IMR-90 (cell line): ENCODE results near the gene PLEKHF1.

Source experiments
- RAD21 ChIP-seq: IDR thresholded peaks from 2 replicates; pipeline ENCODE4 v1.6.1; 2012; ENCODE audit warnings: low read length, improper control_type of control experiment
- RCOR1 ChIP-seq: IDR thresholded peaks from 2 replicates; pipeline ENCODE4 v1.6.1; 2012; ENCODE audit warnings: mild to moderate bottlenecking, low read length, improper control_type of control experiment; ENCODE audit not compliant: insufficient replicate concordance
- TF ChIP-seq, protein P1 (sequence below): conservative IDR thresholded peaks from 2 replicates; pipeline ENCODE4 v1.5.1; 2012; ENCODE audit warnings: mild to moderate bottlenecking, low read depth, low read length, improper control_type of control experiment
- TF ChIP-seq, protein P2 (sequence below): fragments of 150-350 bp; IDR thresholded peaks from 2 replicates; pipeline ENCODE4 v1.6.1; 2017; ENCODE audit warnings: mild to moderate bottlenecking, antibody characterized with exemption, low read length, low read depth

DNA sequence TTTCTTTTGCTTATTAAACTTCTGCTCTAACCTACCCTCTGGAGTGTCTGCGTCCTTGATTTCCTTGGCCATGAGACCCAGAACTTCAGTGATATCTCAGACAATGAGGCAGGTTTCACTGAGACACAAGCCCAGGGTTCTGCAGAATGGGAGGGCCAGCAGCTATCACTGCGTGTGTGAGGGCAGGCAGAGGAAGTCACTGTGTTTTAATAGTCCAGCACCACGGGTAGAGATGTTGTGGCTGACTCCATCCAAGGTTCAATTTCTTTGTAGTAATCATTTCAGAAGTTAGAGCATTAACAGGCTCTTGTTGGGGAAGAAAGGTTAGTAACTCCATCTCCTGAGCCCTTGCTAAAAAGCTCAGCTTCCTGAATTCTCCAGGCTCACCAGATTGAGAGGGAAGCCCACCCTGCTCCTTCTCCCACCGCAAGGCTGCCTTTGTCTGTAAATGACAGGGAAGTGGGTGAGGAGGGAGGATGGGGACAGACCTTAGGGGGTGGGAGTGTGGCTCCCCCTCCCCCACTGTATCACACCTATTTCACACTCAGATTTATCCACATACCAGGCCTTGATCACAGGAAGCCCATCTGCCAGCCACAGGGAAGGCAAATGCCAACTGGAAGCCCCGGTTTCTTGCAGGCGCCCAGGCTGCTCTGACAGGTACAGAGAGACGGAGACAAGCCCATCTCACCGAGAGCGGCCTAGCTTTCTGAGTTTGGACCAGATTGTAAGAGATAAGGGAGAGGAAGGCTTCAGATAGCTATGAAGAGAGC is 47.7 kb downstream of the PLEKHF1 start:
- TF ChIP-seq, protein P1, sequence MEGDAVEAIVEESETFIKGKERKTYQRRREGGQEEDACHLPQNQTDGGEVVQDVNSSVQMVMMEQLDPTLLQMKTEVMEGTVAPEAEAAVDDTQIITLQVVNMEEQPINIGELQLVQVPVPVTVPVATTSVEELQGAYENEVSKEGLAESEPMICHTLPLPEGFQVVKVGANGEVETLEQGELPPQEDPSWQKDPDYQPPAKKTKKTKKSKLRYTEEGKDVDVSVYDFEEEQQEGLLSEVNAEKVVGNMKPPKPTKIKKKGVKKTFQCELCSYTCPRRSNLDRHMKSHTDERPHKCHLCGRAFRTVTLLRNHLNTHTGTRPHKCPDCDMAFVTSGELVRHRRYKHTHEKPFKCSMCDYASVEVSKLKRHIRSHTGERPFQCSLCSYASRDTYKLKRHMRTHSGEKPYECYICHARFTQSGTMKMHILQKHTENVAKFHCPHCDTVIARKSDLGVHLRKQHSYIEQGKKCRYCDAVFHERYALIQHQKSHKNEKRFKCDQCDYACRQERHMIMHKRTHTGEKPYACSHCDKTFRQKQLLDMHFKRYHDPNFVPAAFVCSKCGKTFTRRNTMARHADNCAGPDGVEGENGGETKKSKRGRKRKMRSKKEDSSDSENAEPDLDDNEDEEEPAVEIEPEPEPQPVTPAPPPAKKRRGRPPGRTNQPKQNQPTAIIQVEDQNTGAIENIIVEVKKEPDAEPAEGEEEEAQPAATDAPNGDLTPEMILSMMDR: no peak
- TF ChIP-seq, protein P2, sequence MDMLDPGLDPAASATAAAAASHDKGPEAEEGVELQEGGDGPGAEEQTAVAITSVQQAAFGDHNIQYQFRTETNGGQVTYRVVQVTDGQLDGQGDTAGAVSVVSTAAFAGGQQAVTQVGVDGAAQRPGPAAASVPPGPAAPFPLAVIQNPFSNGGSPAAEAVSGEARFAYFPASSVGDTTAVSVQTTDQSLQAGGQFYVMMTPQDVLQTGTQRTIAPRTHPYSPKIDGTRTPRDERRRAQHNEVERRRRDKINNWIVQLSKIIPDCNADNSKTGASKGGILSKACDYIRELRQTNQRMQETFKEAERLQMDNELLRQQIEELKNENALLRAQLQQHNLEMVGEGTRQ: no peak
- TF ChIP-seq RAD21 (no peak), RCOR1 (no peak)
